Testis (tissue), 3 donors: ENCODE data around the gene FBXL17. TPM values are rescaled to one million over a fixed set of nuclear protein-coding genes. Genes with fewer than 3 reads are reported as not detected.

ENCODE experiments used
- DNase-seq: peaks from one replicate; pipeline ENCODE4 v3.0.0-alpha.2; 2019
- H3K27ac ChIP-seq, 2 donors: fragments of 200-600 bp; sonication (generic); one replicate each; pipeline ENCODE4 v1.5.1; 2019
- H3K27me3 ChIP-seq: fragments of 200-600 bp; sonication (generic); one replicate; pipeline ENCODE4 v1.5.1; 2019
- H3K36me3 ChIP-seq: fragments of 200-600 bp; sonication (generic); one replicate; pipeline ENCODE4 v1.5.1; 2017; ENCODE audit warnings: low read depth; ENCODE audit errors: missing control alignments
- H3K4me1 ChIP-seq: fragments of 200-600 bp; sonication (generic); one replicate; pipeline ENCODE4 v1.5.1; 2019
- H3K4me3 ChIP-seq, 2 donors: fragments of 200-600 bp; sonication (generic); one replicate each; pipeline ENCODE4 v1.5.1; 2017 to 2019
- H3K9me3 ChIP-seq: fragments of 200-600 bp; sonication (generic); one replicate; pipeline ENCODE4 v1.5.1; 2017
- POLR2A ChIP-seq: fragments of 450-650 bp; IDR thresholded peaks from one replicate; pipeline ENCODE4 v1.6.1; 2017; ENCODE audit warnings: antibody characterized with exemption, mild to moderate bottlenecking, moderate library complexity
- WGBS, 2 donors: methylation state at CpG; one replicate each; pipeline ENCODE4 v1.1.5; 2018; 5-methylcytosine and 5-hydroxymethylcytosine counted together
- intact Hi-C: fragments of 100-400 bp; cut with DNase I; formaldehyde crosslinking; loops from one replicate; pipeline ENCODE4 v1.15.1; 2023; ENCODE audit warnings: low total_unique reads
- polyA plus RNA-seq: library from polyadenylated mRNA; stranded (reverse); fragments of 350-450 nt; fragmentation: Illumina TruSeq; extraction: RNeasy Lipid Tissue Mini Kit (QIAGEN cat#74804); gene quantifications from one replicate; pipeline ENCODE4 v1.2.3, GENCODE V29; 2014; ENCODE audit warnings: low read depth, low replicate concordance; ENCODE audit not compliant: insufficient read depth
- total RNA-seq, 2 donors: library from RNA; depleted of rRNA; stranded (reverse); fragments of >200 nt; gene quantifications; one replicate each; pipeline ENCODE4 v1.2.3, GENCODE V29; 2016
- TF ChIP-seq, protein P1 (sequence below), 3 experiments: fragments of 450-650 bp in 2 of 3; fragments of 200-600 bp in 1 of 3; sonication (generic) in 1 of 3; IDR thresholded peaks; one replicate each; pipeline ENCODE4 v1.5.1; 2016 to 2019; ENCODE audit warnings: antibody characterized with exemption in 3 of 3, mild to moderate bottlenecking in 2 of 3, moderate library complexity in 1 of 3

Gene FBXL17
- total and polyA plus RNA-seq, 3 donors from 2014 or later = 20.7 to 25.1 (median 22.6) TPM

DNA sequence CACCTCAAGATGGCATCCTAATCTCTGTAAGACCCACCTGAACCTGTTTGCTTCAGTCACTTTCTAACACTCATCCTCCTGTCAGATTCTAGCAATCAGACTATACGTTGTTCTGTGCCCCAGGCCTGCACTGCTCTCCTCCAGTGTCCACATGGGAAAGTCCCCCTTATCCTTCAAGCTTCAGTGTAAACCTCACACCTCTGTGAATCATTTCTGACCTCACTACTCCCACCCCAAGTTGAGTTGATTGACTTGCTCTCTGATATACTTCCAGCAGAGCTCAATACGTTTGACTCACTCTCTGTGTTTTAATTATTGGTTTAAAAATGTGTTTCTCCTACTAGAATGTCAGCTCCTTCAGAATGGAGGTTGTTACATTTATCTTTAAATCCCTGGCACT is 240.2 kb downstream of the FBXL17 start:
- no peak overlapping the region for H3K4me3 ChIP-seq
- no peak overlapping the region for H3K27ac ChIP-seq
- no peaks in the 10 kb centered on the region for H3K9me3 ChIP-seq
- intact Hi-C loops = no loop called here
- no peaks in the 10 kb centered on the region for H3K4me1 ChIP-seq
- no peaks in the 10 kb centered on the region for H3K36me3 ChIP-seq
- no peaks in the 10 kb centered on the region for H3K27me3 ChIP-seq
- no peak for TF ChIP-seq POLR2A
- TF ChIP-seq, protein P1, sequence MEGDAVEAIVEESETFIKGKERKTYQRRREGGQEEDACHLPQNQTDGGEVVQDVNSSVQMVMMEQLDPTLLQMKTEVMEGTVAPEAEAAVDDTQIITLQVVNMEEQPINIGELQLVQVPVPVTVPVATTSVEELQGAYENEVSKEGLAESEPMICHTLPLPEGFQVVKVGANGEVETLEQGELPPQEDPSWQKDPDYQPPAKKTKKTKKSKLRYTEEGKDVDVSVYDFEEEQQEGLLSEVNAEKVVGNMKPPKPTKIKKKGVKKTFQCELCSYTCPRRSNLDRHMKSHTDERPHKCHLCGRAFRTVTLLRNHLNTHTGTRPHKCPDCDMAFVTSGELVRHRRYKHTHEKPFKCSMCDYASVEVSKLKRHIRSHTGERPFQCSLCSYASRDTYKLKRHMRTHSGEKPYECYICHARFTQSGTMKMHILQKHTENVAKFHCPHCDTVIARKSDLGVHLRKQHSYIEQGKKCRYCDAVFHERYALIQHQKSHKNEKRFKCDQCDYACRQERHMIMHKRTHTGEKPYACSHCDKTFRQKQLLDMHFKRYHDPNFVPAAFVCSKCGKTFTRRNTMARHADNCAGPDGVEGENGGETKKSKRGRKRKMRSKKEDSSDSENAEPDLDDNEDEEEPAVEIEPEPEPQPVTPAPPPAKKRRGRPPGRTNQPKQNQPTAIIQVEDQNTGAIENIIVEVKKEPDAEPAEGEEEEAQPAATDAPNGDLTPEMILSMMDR (IDR thresholded peaks at IDR 0.05) = no peak
- DNase-seq = no peak
- WGBS, 2 donors = 74 to 83% methylated on average over 2 of the region's 2 CpGs

DNA sequence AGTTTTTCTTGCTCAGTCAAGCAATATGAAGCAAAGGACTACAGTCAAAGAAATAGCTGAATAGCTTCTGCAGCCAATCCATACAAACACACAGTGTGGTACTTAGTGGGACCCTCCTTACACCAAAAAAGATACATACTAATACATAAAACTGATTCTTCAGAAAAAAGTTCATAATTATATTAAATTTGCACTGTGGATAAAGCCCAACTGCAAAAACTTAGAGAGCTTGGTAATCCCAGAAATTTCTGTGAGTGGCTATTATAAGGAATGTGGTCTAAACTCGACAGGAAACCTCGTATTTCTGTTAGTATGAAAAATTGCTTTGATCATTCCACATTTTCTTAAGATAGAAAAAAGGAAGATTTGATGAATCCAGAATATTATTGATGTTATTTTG is 245.4 kb downstream of the FBXL17 start:
- no peak overlapping the region for H3K27ac ChIP-seq
- no peaks in the 10 kb centered on the region for H3K9me3 ChIP-seq
- H3K27me3 ChIP-seq = no peaks in the 10 kb centered on the region
- 65 to 81% methylated on average over 2 of the region's 2 CpGs for WGBS, 2 donors
- no peaks in the 10 kb centered on the region for H3K4me1 ChIP-seq
- no peaks in the 10 kb centered on the region for H3K36me3 ChIP-seq
- intact Hi-C loops = no loop called here
- DNase-seq = no peak
- TF ChIP-seq, protein P1 (IDR thresholded peaks at IDR 0.05) = no peak
- TF ChIP-seq POLR2A = no peak
- no peak overlapping the region for H3K4me3 ChIP-seq

DNA sequence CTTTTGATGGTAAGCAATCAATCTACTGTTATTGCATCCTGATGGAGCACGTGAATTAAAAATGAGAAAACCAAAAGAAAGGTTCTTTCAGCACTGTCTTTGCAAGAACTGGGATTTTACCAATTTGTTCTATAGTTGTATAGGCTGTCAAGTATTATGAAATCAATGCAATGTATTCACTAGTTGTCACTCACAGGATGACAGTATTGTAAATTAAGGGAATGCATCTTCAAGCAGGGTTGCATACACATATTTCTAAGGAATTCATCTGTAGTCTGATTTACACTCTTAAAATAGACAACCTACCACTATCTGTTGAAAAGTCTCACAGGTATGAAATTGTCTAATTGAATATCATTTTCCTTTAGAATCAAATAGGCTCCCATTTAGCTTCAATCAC is 252.8 kb downstream of the FBXL17 start:
- H3K4me1 ChIP-seq = no peaks in the 10 kb centered on the region
- H3K27ac ChIP-seq = no peak overlapping the region
- intact Hi-C loops = no loop called here
- H3K9me3 ChIP-seq = no peaks in the 10 kb centered on the region
- no peak for DNase-seq
- TF ChIP-seq, protein P1 (IDR thresholded peaks at IDR 0.05) = no peak
- TF ChIP-seq POLR2A = no peak
- 98% methylated on average over 1 of the region's 1 CpG for WGBS, 2 donors
- no peaks in the 10 kb centered on the region for H3K36me3 ChIP-seq
- no peak overlapping the region for H3K4me3 ChIP-seq
- H3K27me3 ChIP-seq = no peaks in the 10 kb centered on the region

GRCh38 chr5:108125771-108126511 is 256.0 kb downstream of the FBXL17 start:
- H3K36me3 ChIP-seq = no peaks in the 10 kb centered on the region
- H3K27me3 ChIP-seq = no peaks in the 10 kb centered on the region
- H3K9me3 ChIP-seq = no peaks in the 10 kb centered on the region
- H3K27ac ChIP-seq = no peak overlapping the region
- no peak for TF ChIP-seq POLR2A
- TF ChIP-seq, protein P1 (IDR thresholded peaks at IDR 0.05) = no peak
- no peak for DNase-seq
- intact Hi-C loops = no loop called here
- WGBS, 2 donors = 89 to 94% methylated on average over 3 of the region's 3 CpGs
- H3K4me1 ChIP-seq = no peaks in the 10 kb centered on the region
- H3K4me3 ChIP-seq = no peak overlapping the region

GRCh38 chr5:108124596-108124995 is 257.3 kb downstream of the FBXL17 start:
- WGBS, 2 donors = 93 to 94% methylated on average over 4 of the region's 4 CpGs
- Histone ChIP-seq H3K4me1 (no peaks in the 10 kb centered on the region), H3K36me3 (no peaks in the 10 kb centered on the region), H3K4me3 (no peak overlapping the region), H3K9me3 (no peaks in the 10 kb centered on the region), H3K27ac (no peak overlapping the region), H3K27me3 (no peaks in the 10 kb centered on the region)
- no peak for DNase-seq
- TF ChIP-seq POLR2A = no peak
- TF ChIP-seq, protein P1 (IDR thresholded peaks at IDR 0.05) = no peak
- intact Hi-C loops = no loop called here
